Measurements from ENCODE around the gene ZNF654. TPM values are rescaled to one million over a fixed set of nuclear protein-coding genes. Genes with fewer than 3 reads are reported as not detected.

The ZNF654 gene
- total RNA-seq, 4 donors from 2014 or later = 11.8 to 17.9 (median 16.0) TPM

GRCh38 chr3:88166419-88166971 is 107.4 kb downstream of the ZNF654 start:
- Histone ChIP-seq H3K9me3 (no peaks in the 10 kb centered on the region), H3K27me3 (no peaks in the 10 kb centered on the region), H3K27ac (replicated peaks in 1 of 4) (no peak overlapping the region), H3K4me1 (no peaks in the 10 kb centered on the region), H3K4me3 (no peak overlapping the region), H3K36me3 (peaks cover 0 to 17% (median 5%) of the 10 kb centered on the region in 4 donors)
- TF ChIP-seq POLR2AphosphoS5 (IDR thresholded peaks at IDR 0.05) = no peak
- TF ChIP-seq EP300 (IDR thresholded peaks at IDR 0.05) = no peak
- TF ChIP-seq, protein P1, sequence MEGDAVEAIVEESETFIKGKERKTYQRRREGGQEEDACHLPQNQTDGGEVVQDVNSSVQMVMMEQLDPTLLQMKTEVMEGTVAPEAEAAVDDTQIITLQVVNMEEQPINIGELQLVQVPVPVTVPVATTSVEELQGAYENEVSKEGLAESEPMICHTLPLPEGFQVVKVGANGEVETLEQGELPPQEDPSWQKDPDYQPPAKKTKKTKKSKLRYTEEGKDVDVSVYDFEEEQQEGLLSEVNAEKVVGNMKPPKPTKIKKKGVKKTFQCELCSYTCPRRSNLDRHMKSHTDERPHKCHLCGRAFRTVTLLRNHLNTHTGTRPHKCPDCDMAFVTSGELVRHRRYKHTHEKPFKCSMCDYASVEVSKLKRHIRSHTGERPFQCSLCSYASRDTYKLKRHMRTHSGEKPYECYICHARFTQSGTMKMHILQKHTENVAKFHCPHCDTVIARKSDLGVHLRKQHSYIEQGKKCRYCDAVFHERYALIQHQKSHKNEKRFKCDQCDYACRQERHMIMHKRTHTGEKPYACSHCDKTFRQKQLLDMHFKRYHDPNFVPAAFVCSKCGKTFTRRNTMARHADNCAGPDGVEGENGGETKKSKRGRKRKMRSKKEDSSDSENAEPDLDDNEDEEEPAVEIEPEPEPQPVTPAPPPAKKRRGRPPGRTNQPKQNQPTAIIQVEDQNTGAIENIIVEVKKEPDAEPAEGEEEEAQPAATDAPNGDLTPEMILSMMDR (IDR thresholded peaks at IDR 0.05) = no peak
- TF ChIP-seq POLR2A (IDR thresholded peaks at IDR 0.05; ENCODE audit: low read depth) = no peak
- intact Hi-C loops (cut with DNase I) = no loop called here
- no peak for DNase-seq (ENCODE audit: extremely low spot score)
- 100% methylated on average over 2 of the region's 2 CpGs for WGBS

GRCh38 chr3:88167173-88167572 is 108.1 kb downstream of the ZNF654 start:
- peaks cover 0 to 15% (median 6%) of the 10 kb centered on the region in 4 donors for H3K36me3 ChIP-seq

GRCh38 chr3:88167704-88168103 is 108.6 kb downstream of the ZNF654 start:
- H3K9me3 ChIP-seq = no peaks in the 10 kb centered on the region
- 96% methylated on average over 2 of the region's 2 CpGs for whole genome bisulfite sequencing
- no peak overlapping the region for H3K4me3 ChIP-seq
- no peak overlapping the region for H3K27ac ChIP-seq (replicated peaks in 1 of 4)
- intact Hi-C loops (cut with DNase I) = no loop called here
- TF ChIP-seq EP300 (IDR thresholded peaks at IDR 0.05) (no peak), POLR2AphosphoS5 (IDR thresholded peaks at IDR 0.05) (no peak), POLR2A (IDR thresholded peaks at IDR 0.05; ENCODE audit: low read depth) (no peak)
- TF ChIP-seq, protein P1 (IDR thresholded peaks at IDR 0.05) = no peak
- H3K36me3 ChIP-seq = peaks cover 0 to 10% (median 5%) of the 10 kb centered on the region in 4 donors
- H3K27me3 ChIP-seq = no peaks in the 10 kb centered on the region
- no peak for DNase-seq (ENCODE audit: extremely low spot score)
- no peaks in the 10 kb centered on the region for H3K4me1 ChIP-seq

More at GRCh38 chr3:88167173-88167572, 108.1 kb downstream of the ZNF654 start:
- Histone ChIP-seq H3K9me3 (no peaks in the 10 kb centered on the region), H3K27me3 (no peaks in the 10 kb centered on the region), H3K4me1 (no peaks in the 10 kb centered on the region), H3K27ac (replicated peaks in 1 of 4) (no peak overlapping the region), H3K4me3 (no peak overlapping the region)
- no peak for DNase-seq (ENCODE audit: extremely low spot score)
- WGBS = 98% methylated on average over 6 of the region's 6 CpGs
- TF ChIP-seq POLR2A (IDR thresholded peaks at IDR 0.05; ENCODE audit: low read depth) (no peak), POLR2AphosphoS5 (IDR thresholded peaks at IDR 0.05) (no peak), EP300 (IDR thresholded peaks at IDR 0.05) (no peak)
- TF ChIP-seq, protein P1 (IDR thresholded peaks at IDR 0.05) = no peak
- intact Hi-C loops (cut with DNase I) = no loop called here

GRCh38 chr3:88168171-88168570 is 109.1 kb downstream of the ZNF654 start:
- peaks cover 0 to 10% (median 3%) of the 10 kb centered on the region in 4 donors for H3K36me3 ChIP-seq
- DNase-seq (ENCODE audit: extremely low spot score) = no peak
- H3K4me3 ChIP-seq = no peak overlapping the region
- TF ChIP-seq POLR2AphosphoS5 (IDR thresholded peaks at IDR 0.05) (no peak), EP300 (IDR thresholded peaks at IDR 0.05) (no peak), POLR2A (IDR thresholded peaks at IDR 0.05; ENCODE audit: low read depth) (no peak)
- TF ChIP-seq, protein P1 (IDR thresholded peaks at IDR 0.05) = no peak
- intact Hi-C loops (cut with DNase I) = no loop called here
- no peak overlapping the region for H3K27ac ChIP-seq (replicated peaks in 1 of 4)
- no peaks in the 10 kb centered on the region for H3K27me3 ChIP-seq
- no peaks in the 10 kb centered on the region for H3K4me1 ChIP-seq
- no peaks in the 10 kb centered on the region for H3K9me3 ChIP-seq
- 93% methylated on average over 5 of the region's 5 CpGs for WGBS

All from esophagus muscularis mucosa (tissue), 4 donors.